ENCODE results near the gene SCRN3. TPM values are rescaled to one million over a fixed set of nuclear protein-coding genes. Genes with fewer than 3 reads are reported as not detected.

Gene SCRN3
- total and polyA plus RNA-seq, 4 donors = 12.7 to 22.6 (median 16.6) TPM

Other genes with a start within 250 kb of the SCRN3 start
- 10 to 100 TPM; 45.2 to 55.3 TPM for gene OLA1, start 147.2 kb upstream of the SCRN3 start, total RNA-seq
- 10 to 100 TPM; 53.4 to 64.0 TPM for gene OLA1, start 147.2 kb upstream of the SCRN3 start, polyA plus RNA-seq
- not detected for gene SP9, start 60.8 kb upstream of the SCRN3 start, total RNA-seq
- gene SP9, start 60.8 kb upstream of the SCRN3 start, polyA plus RNA-seq = under 1 TPM in 1 of 2 donors, not detected in 1; 0.23 TPM
- gene GPR155, start 91.3 kb downstream of the SCRN3 start, total RNA-seq = 10 to 100 TPM in 1 of 2 donors, 1 to 10 TPM in 1; 6.8 to 15.9 TPM
- 1 to 10 TPM in 1 of 2 donors, under 1 TPM in 1; 0.25 to 1.9 TPM for gene GPR155, start 91.3 kb downstream of the SCRN3 start, polyA plus RNA-seq
- 100 to 1,000 TPM; 107 to 118 TPM for gene WIPF1, start 202.1 kb downstream of the SCRN3 start, total RNA-seq
- 10 to 100 TPM; 40.9 to 51.7 TPM for gene WIPF1, start 202.1 kb downstream of the SCRN3 start, polyA plus RNA-seq

Data from aorta (tissue), 4 donors.